Activated CD8-positive, alpha-beta memory T cell treated with anti-CD3 and anti-CD28 coated beads, Interleukin-2, amount 10 ng/mL, durations not matched to agents 7 days and 5 days (primary cell): ENCODE measurements around the gene RPL19. TPM values are rescaled to one million over a fixed set of nuclear protein-coding genes. Genes with fewer than 3 reads are reported as not detected.
A peak's percentile ranks its signal among the peaks of the same experiment; 100 is the strongest.

Source experiments
- ATAC-seq: fragments of 150-1000 bp; cut with Tn5 transposase; one replicate; pipeline ENCODE4 v1.10.0; 2021; ENCODE audit warnings: moderate library complexity
- CTCF ChIA-PET: fragments of 350-600 bp; sonication (Branson Sonifier 250); formaldehyde crosslinking; loops from one replicate; lab custom pipeline; 2021; ENCODE audit warnings: antibody characterized with exemption; lab: Charles Lee
- DNase-seq: peaks from one replicate; pipeline ENCODE4 v3.0.0-alpha.2; 2020
- H3K27ac Mint-ChIP-seq: one replicate; pipeline ENCODE4 v1.8.0; 2021; ENCODE audit warnings: mild to moderate bottlenecking, mixed read lengths
- H3K27me3 Mint-ChIP-seq: one replicate; pipeline ENCODE4 v1.8.0; 2021; ENCODE audit warnings: mixed read lengths
- H3K36me3 Mint-ChIP-seq: one replicate; pipeline ENCODE4 v1.8.0; 2021; ENCODE audit warnings: mild to moderate bottlenecking, mixed read lengths
- H3K4me1 Mint-ChIP-seq: one replicate; pipeline ENCODE4 v1.8.0; 2021; ENCODE audit warnings: mixed read lengths
- H3K4me3 Mint-ChIP-seq: one replicate; pipeline ENCODE4 v1.8.0; 2021; ENCODE audit warnings: mild to moderate bottlenecking, moderate library complexity, mixed read lengths
- H3K9me3 Mint-ChIP-seq: one replicate; pipeline ENCODE4 v1.8.0; 2022; ENCODE audit warnings: low read depth, mixed read lengths
- total RNA-seq, 2 experiments: library from RNA; stranded (reverse); gene quantifications; one replicate each; pipeline ENCODE4 v1.2.3, GENCODE V29; 2021

Gene RPL19
- 1,000 to 10,000 TPM; 1,859 to 1,928 TPM for total RNA-seq

DNA sequence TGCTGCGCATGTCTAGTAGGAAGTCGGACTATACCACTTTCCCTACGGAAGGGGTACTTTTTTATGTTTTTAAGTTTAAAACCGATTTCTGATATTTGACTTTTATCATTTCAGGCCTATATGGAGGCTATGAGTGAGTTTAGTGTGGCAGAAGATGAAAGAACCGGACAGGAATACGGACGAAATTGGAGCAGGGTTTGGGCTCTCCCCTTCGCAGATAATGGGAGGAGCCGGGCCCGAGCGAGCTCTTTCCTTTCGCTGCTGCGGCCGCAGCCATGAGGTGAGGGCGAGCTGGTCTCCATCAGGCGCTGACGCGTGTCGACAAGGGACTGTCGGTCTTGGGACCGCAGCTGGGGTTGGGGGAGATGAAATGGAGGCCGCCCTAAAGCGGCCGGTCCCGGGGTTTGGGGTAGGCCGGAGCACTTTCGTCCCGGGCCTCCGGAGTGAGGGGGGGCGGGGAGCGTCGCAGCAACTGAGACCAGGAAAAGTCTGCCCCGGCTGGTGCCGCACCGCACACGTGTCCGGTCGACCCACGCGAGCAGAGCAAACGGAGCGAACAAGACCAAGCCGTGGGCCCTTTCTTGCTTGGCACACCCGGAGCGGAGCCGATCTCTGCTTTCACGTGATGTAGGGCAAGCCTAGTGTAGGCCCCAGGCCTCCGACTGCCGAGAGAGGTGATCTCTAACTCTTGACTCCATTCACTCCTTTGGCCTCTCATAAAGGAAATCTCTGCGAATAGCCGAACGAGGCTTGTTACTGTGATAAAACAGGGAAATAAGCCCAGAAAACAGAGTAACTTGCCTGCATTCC lies at the start of gene RPL19:
TSS of gene RPL19 (plus strand) at position 214 of the 810 bp plus-strand sequence. CDS start at position 276, 62 bp downstream.
- peak; percentile 72 for ATAC-seq
- H3K27me3 Mint-ChIP-seq: no peaks in the 10 kb centered on the region
- CTCF ChIA-PET: interaction anchor here (0.5 to 30.8 kb wide), 14 partner anchors 9 to 423 kb away, joined by 3 to 670 read pairs (median 4); partner anchors contain the start of genes ARL5C and LASP1
- H3K9me3 Mint-ChIP-seq: no peaks in the 10 kb centered on the region
- DNase-seq: peak; percentile 89
- peaks cover 53% of the 10 kb centered on the region for H3K4me1 Mint-ChIP-seq
- peak within 1 kb of the TSS; percentile 99 for H3K27ac Mint-ChIP-seq
- peaks cover 43% of the 10 kb centered on the region for H3K36me3 Mint-ChIP-seq
- peak within 1 kb of the TSS; percentile 89 for H3K4me3 Mint-ChIP-seq

GRCh38 chr17:39150795-39151149 lies 49.3 kb upstream of the RPL19 start:
- CTCF ChIA-PET: interaction anchor here (1.0 to 23.8 kb wide), 6 partner anchors 20 to 168 kb away, joined by 4 to 516 read pairs (median 38); partner anchors contain the start of gene ARL5C
- Mint-ChIP-seq H3K36me3 (no peaks in the 10 kb centered on the region), H3K9me3 (no peaks in the 10 kb centered on the region), H3K27me3 (peaks cover 25% of the 10 kb centered on the region), H3K27ac (no peak overlapping the region), H3K4me3 (peak overlapping the region; percentile 47), H3K4me1 (peaks cover 28% of the 10 kb centered on the region)
- DNase-seq (no peak), ATAC-seq (no peak)

DNA sequence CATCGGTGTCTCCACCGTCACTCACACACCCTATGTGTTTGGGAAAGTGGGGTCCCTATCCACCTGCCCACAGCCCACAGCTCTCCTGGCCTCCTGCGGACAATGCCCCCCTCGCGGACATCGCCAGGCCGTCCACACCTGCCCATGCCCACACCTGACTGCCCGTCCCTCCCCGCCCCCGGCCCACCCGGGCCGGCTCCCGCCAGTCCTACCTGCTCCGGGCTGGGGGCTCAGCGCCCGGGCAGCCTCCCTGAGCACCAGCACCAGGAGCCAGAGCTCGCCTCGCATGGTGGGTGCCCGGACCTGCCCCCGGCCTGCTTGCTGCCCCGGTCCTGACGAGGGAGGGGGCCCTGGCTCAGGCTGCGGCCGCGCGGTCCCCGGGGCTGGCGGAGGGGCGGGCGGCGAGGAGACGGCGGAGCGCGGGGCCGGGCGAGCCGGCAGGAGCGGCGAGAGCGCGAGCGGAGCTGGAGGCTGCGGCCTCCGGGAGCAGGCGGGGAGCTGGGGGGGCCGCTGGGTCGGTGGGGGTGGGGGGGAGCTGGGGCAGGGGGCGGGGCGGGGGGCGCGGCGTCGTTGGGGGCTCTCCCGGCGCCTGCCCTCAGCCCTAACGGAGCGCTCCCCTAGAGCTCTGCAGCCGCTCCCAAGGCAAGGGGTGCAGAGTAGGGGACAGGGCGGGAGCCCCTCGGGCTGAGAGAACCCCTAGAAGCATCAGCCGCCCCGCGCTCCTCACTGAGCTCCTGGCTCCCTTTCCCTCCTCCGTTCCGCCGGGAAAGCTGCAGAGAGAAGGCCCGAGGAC lies 48.7 kb upstream of the RPL19 start, which contains the start of gene PLXDC1:
TSS of gene PLXDC1 (minus strand) at position 488 of the 793 bp plus-strand sequence. CDS start at position 288, 200 bp downstream.
- peak within 1 kb of the TSS; percentile 82 for H3K4me3 Mint-ChIP-seq
- CTCF ChIA-PET: interaction anchor here (1.0 to 23.8 kb wide), 17 partner anchors 20 to 282 kb away, joined by 3 to 516 read pairs (median 6); partner anchors contain the start of genes ARL5C, LASP1 and LASP1NB
- peak within 1 kb of the TSS; percentile 87 for H3K27ac Mint-ChIP-seq
- no peak for ATAC-seq
- H3K27me3 Mint-ChIP-seq: peaks cover 25% of the 10 kb centered on the region
- no peaks in the 10 kb centered on the region for H3K9me3 Mint-ChIP-seq
- peaks cover 28% of the 10 kb centered on the region for H3K4me1 Mint-ChIP-seq
- H3K36me3 Mint-ChIP-seq: no peaks in the 10 kb centered on the region
- DNase-seq: no peak

- ATAC-seq (no peak), DNase-seq (peak; percentile 56)
- Mint-ChIP-seq H3K27me3 (peaks cover 25% of the 10 kb centered on the region), H3K4me3 (peak overlapping the region; percentile 82), H3K9me3 (no peaks in the 10 kb centered on the region), H3K27ac (peak overlapping the region; percentile 87), H3K36me3 (no peaks in the 10 kb centered on the region), H3K4me1 (peaks cover 30% of the 10 kb centered on the region)
- CTCF ChIA-PET: interaction anchor here (0.6 to 23.8 kb wide), 60 partner anchors 8 to 594 kb away, joined by 3 to 516 read pairs (median 5); partner anchors contain the start of genes ARL5C, FBXO47, LASP1 and LASP1NB
These were observed 47.9 kb upstream of the RPL19 start for GRCh38 chr17:39151943-39152818.

GRCh38 chr17:39153599-39154051 lies 46.5 kb upstream of the RPL19 start:
- Mint-ChIP-seq H3K4me3 (peak overlapping the region; percentile 82), H3K9me3 (no peaks in the 10 kb centered on the region), H3K36me3 (no peaks in the 10 kb centered on the region), H3K27me3 (peaks cover 25% of the 10 kb centered on the region), H3K4me1 (peaks cover 30% of the 10 kb centered on the region), H3K27ac (peak overlapping the region; percentile 87)
- CTCF ChIA-PET: interaction anchor here (0.8 to 23.8 kb wide), 48 partner anchors 9 to 595 kb away, joined by 3 to 516 read pairs (median 5); partner anchors contain the start of genes ARL5C, FBXO47, LASP1 and PSMB3
- ATAC-seq (peak; percentile 58), DNase-seq (peak; percentile 95)

DNA sequence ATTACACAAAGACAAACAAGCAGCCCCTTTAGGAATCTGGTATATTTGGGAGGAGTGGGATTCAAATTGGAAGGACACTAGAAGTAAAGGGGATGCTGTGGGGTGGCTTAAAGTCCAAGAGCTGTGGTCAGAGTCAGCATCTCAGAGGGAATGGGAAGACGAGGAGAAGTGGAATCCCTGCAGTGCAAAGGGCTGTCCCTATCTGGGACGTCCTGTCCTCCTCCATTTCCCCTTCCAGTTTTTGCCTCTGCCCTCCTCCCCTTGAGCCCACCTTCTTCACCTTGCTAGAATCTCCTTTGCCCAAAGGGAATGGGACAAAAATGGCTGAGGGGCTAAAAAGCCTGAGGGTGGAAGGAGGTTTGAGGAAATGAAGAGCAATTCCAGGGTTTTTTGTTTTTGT lies 44.4 kb upstream of the RPL19 start:
- Mint-ChIP-seq H3K4me1 (peaks cover 26% of the 10 kb centered on the region), H3K9me3 (no peaks in the 10 kb centered on the region), H3K4me3 (no peak overlapping the region), H3K27ac (no peak overlapping the region), H3K27me3 (peaks cover 10% of the 10 kb centered on the region), H3K36me3 (no peaks in the 10 kb centered on the region)
- CTCF ChIA-PET: interaction anchor here (23.8 kb wide), 1 partner anchor 15 kb away, joined by 516 read pairs; the partner anchor contains the start of gene ARL5C
- ATAC-seq (no peak), DNase-seq (no peak)

DNA sequence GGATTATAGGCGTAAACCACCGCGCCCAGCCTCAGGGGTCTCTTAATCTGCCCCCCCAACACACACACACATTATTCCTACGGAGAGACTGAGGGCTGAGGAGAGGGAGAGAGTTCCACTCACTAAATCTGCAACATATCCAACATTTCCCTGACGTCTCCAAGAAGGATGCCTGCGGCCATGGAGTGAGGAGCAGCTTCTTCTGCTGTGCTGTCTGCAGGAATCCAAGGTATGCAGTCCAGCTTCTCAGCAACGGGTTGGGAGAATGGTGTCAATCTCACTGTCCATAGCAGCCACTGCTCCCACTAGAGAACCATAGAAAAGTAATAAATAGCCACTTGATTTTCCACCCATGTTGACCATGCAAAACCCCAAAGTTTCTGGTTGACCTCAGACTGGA lies 43.6 kb upstream of the RPL19 start:
- Mint-ChIP-seq H3K9me3 (no peaks in the 10 kb centered on the region), H3K27me3 (peaks cover 5% of the 10 kb centered on the region), H3K27ac (no peak overlapping the region), H3K36me3 (no peaks in the 10 kb centered on the region), H3K4me1 (peaks cover 23% of the 10 kb centered on the region), H3K4me3 (no peak overlapping the region)
- CTCF ChIA-PET: interaction anchor here (23.8 kb wide), 1 partner anchor 14 kb away, joined by 516 read pairs; the partner anchor contains the start of gene ARL5C
- ATAC-seq (no peak), DNase-seq (no peak)

GRCh38 chr17:39158623-39159022 lies 41.5 kb upstream of the RPL19 start:
- Mint-ChIP-seq H3K27me3 (peaks cover 3% of the 10 kb centered on the region), H3K27ac (no peak overlapping the region), H3K4me3 (no peak overlapping the region), H3K4me1 (peaks cover 5% of the 10 kb centered on the region), H3K9me3 (no peaks in the 10 kb centered on the region), H3K36me3 (no peaks in the 10 kb centered on the region)
- CTCF ChIA-PET: interaction anchor here (0.9 to 23.8 kb wide), 2 partner anchors 12 to 176 kb away, joined by 4 to 516 read pairs; partner anchors contain the start of gene ARL5C
- ATAC-seq: no peak
- no peak for DNase-seq

DNA sequence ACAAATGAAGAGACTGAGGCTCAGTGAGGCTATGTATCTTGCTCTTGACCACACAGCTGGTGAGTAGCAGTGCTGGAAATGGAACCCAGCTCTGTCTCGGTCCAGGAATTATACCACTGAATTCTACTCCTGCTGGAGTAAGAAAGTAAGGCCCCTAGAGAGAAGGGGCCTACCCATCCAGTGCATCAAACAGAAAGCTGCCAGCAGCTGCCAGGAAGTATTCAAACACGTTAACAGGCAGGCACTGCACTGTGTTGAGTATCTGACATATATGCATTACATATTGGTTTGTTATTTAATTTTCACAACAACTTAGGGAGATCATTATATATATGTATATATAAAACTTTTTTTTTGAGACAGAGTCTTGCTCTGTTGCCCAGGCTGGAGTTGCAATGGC lies 38.1 kb upstream of the RPL19 start:
- ATAC-seq (no peak), DNase-seq (no peak)
- Mint-ChIP-seq H3K27me3 (peaks cover 16% of the 10 kb centered on the region), H3K4me3 (no peak overlapping the region), H3K4me1 (peaks cover 22% of the 10 kb centered on the region), H3K27ac (no peak overlapping the region), H3K9me3 (no peaks in the 10 kb centered on the region), H3K36me3 (no peaks in the 10 kb centered on the region)
- CTCF ChIA-PET: interaction anchor here (20.6 to 23.8 kb wide), 2 partner anchors 5 to 9 kb away, joined by 516 read pairs; partner anchors contain the start of genes ARL5C and PLXDC1

- peaks cover 3% of the 10 kb centered on the region for H3K9me3 Mint-ChIP-seq
- peak overlapping the region; percentile 81 for H3K4me3 Mint-ChIP-seq
- H3K36me3 Mint-ChIP-seq: peaks cover 1% of the 10 kb centered on the region
- peak overlapping the region; percentile 76 for H3K27ac Mint-ChIP-seq
- CTCF ChIA-PET: interaction anchor here (0.7 to 23.8 kb wide), 58 partner anchors 6 to 523 kb away, joined by 3 to 516 read pairs (median 4); partner anchors contain the start of genes ARL5C, CACNB1, LASP1 and LASP1NB
- ATAC-seq: peak; percentile 95
- peaks cover 20% of the 10 kb centered on the region for H3K27me3 Mint-ChIP-seq
- H3K4me1 Mint-ChIP-seq: peaks cover 42% of the 10 kb centered on the region
- peak; percentile 90 for DNase-seq
These were observed 35.4 kb upstream of the RPL19 start for GRCh38 chr17:39164675-39165143.

GRCh38 chr17:39165178-39165840 lies 34.8 kb upstream of the RPL19 start:
- Mint-ChIP-seq H3K36me3 (peaks cover 1% of the 10 kb centered on the region), H3K27me3 (peaks cover 20% of the 10 kb centered on the region), H3K4me1 (peaks cover 47% of the 10 kb centered on the region), H3K9me3 (peaks cover 3% of the 10 kb centered on the region), H3K4me3 (peak overlapping the region; percentile 81), H3K27ac (peak overlapping the region; percentile 76)
- DNase-seq (no peak), ATAC-seq (peak; percentile 45)
- CTCF ChIA-PET: interaction anchor here (0.5 to 23.8 kb wide), 57 partner anchors 6 to 523 kb away, joined by 3 to 516 read pairs (median 4); partner anchors contain the start of genes ARL5C, CACNB1, LASP1 and LASP1NB
